Immature natural killer cell (primary cell): Measurements from ENCODE around the gene LAMP1. TPM values are rescaled to one million over a fixed set of nuclear protein-coding genes. Genes with fewer than 3 reads are reported as not detected.

Experiments
- DNase-seq, 3 donors: peaks; one replicate each; pipeline ENCODE4 v3.0.0; 2022; ENCODE audit warnings: mixed read lengths in 1 of 3
- H3K27ac Mint-ChIP-seq, 6 donors: one replicate each; pipeline ENCODE4 v1.8.0; 2020; ENCODE audit warnings: mixed read lengths in 6 of 6, mild to moderate bottlenecking in 5 of 6, inconsistent platforms in 4 of 6, moderate library complexity in 3 of 6
- H3K27me3 Mint-ChIP-seq, 3 donors: one replicate each; pipeline ENCODE4 v1.8.0; 2020 to 2021; ENCODE audit warnings: low read depth in 3 of 3, mild to moderate bottlenecking in 3 of 3, mixed read lengths in 3 of 3, moderate library complexity in 3 of 3, inconsistent platforms in 1 of 3
- H3K36me3 Mint-ChIP-seq, 3 donors: one replicate each; pipeline ENCODE4 v1.8.0; 2020; ENCODE audit warnings: mixed read lengths in 3 of 3, inconsistent platforms in 2 of 3, mild to moderate bottlenecking in 2 of 3
- H3K4me1 Mint-ChIP-seq, 2 donors: one replicate each; pipeline ENCODE4 v1.8.0; 2020; ENCODE audit warnings: inconsistent platforms in 2 of 2, mild to moderate bottlenecking in 2 of 2, mixed read lengths in 2 of 2, moderate library complexity in 1 of 2
- H3K4me3 Mint-ChIP-seq, 5 donors: one replicate each; pipeline ENCODE4 v1.8.0; 2020; ENCODE audit warnings: mild to moderate bottlenecking in 5 of 5, mixed read lengths in 5 of 5, inconsistent platforms in 3 of 5, moderate library complexity in 3 of 5
- H3K9me3 Mint-ChIP-seq, 6 donors: one replicate each; pipeline ENCODE4 v1.8.0; 2020; ENCODE audit warnings: mild to moderate bottlenecking in 6 of 6, mixed read lengths in 6 of 6, inconsistent platforms in 4 of 6, moderate library complexity in 3 of 6
- polyA plus RNA-seq, 3 donors: library from polyadenylated mRNA; unstranded; fragments of 300-500 nt; fragmentation: Illumina TruSeq; gene quantifications; one replicate each; pipeline ENCODE4 v1.2.3, GENCODE V29; 2021

The LAMP1 gene
- polyA plus RNA-seq, 3 donors from 2014 or later, result 23.4 to 48.9 (median 27.8) TPM

DNA sequence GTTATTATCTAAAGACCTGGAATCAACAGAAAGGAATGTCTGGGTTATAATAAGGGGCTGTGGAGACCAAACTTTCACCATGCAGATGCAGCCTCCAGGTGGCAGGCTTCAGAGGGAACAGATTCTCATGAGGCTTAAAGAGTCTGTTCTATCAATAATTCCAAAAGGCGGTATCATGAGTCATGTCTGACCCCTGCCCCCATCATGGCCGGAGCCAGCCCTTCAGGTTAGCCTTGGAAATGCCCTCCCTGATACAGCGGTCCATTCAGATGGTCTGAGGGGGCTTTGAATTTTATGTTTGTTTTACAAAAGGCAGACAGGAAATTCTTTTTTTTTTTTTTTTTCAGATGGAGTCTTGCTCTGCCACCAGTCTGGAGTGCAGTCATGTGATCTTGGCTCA, 21.7 kb upstream of the LAMP1 start:
- peak; percentile 8 to 15 (median 12) for DNase-seq
- H3K9me3 Mint-ChIP-seq, result no peaks in the 10 kb centered on the region
- H3K4me1 Mint-ChIP-seq, result peaks cover 0 to 4% of the 10 kb centered on the region in 2 donors
- H3K36me3 Mint-ChIP-seq, result peaks cover 0 to 9% (median 3%) of the 10 kb centered on the region in 3 donors
- H3K4me3 Mint-ChIP-seq, result no peak overlapping the region
- no peak overlapping the region for H3K27ac Mint-ChIP-seq
- peaks cover 0 to 6% (median 3%) of the 10 kb centered on the region in 3 donors for H3K27me3 Mint-ChIP-seq

- Mint-ChIP-seq H3K27ac (no peak overlapping the region), H3K36me3 (no peaks in the 10 kb centered on the region), H3K9me3 (no peaks in the 10 kb centered on the region), H3K27me3 (peaks cover 4 to 9% (median 7%) of the 10 kb centered on the region in 3 donors), H3K4me3 (no peak overlapping the region), H3K4me1 (peaks cover 0 to 3% of the 10 kb centered on the region in 2 donors)
- DNase-seq, result no peak
These were observed 16.9 kb upstream of the LAMP1 start for GRCh38 chr13:113280126-113280525.

DNA sequence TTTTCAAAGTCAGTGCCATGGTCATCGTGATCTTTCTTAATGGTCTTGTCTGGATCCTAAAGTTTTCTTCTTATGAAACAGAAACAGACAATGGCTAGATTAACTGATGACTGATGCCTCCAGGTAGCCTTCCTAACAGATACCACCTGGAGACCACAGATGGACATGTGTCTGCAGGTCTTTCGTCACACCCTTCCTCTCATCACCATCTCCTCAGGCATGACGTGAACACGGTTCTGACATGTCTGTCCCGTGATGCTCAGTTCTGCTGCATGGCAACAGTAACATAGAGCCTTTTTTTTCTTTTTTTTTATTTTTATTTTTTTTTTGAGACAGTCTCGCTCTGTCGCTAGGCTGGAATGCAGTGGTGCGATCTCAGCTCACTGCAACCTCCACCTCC, 13.1 kb upstream of the LAMP1 start:
- H3K36me3 Mint-ChIP-seq, result no peaks in the 10 kb centered on the region
- no peak for DNase-seq
- no peak overlapping the region for H3K27ac Mint-ChIP-seq
- H3K9me3 Mint-ChIP-seq, result no peaks in the 10 kb centered on the region
- H3K4me1 Mint-ChIP-seq, result no peaks in the 10 kb centered on the region
- no peak overlapping the region for H3K4me3 Mint-ChIP-seq
- peaks cover 5 to 11% (median 6%) of the 10 kb centered on the region in 3 donors for H3K27me3 Mint-ChIP-seq

DNA sequence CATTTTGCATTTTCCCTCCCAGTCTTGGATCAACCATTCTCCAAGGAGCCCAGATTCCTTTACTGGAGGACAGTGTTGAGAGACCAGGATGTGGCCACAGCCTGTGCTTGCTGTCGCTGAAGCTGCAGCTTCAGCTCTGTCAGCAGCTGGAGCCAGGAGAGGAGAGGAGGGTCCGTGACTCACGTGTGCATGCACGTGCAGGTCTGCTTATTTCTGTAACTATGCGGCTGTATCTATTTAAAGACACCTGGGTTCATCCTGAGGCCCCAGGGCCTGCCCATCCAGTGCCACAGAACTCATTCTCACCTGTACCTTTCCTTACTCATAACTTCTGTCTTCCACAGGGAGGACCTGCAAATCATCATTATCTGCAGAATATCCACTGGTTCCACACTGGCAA, 8.2 kb upstream of the LAMP1 start:
- Mint-ChIP-seq H3K4me1 (peaks cover 8 to 18% of the 10 kb centered on the region in 2 donors), H3K36me3 (no peaks in the 10 kb centered on the region), H3K27me3 (peaks cover 8 to 22% (median 20%) of the 10 kb centered on the region in 3 donors), H3K9me3 (no peaks in the 10 kb centered on the region), H3K4me3 (peak overlapping the region in 1 of 5 donors; percentile 30), H3K27ac (peak overlapping the region in 2 of 6 donors; percentile 73 to 75)
- DNase-seq, result no peak

GRCh38 chr13:113291129-113291528, 5.9 kb upstream of the LAMP1 start:
- peaks cover 14 to 18% of the 10 kb centered on the region in 2 donors for H3K4me1 Mint-ChIP-seq
- H3K27ac Mint-ChIP-seq, result no peak overlapping the region
- H3K27me3 Mint-ChIP-seq, result peaks cover 15 to 40% (median 31%) of the 10 kb centered on the region in 3 donors
- no peaks in the 10 kb centered on the region for H3K36me3 Mint-ChIP-seq
- peak overlapping the region in 2 of 5 donors; percentile 5 to 34 for H3K4me3 Mint-ChIP-seq
- H3K9me3 Mint-ChIP-seq, result no peaks in the 10 kb centered on the region
- DNase-seq, result no peak

DNA sequence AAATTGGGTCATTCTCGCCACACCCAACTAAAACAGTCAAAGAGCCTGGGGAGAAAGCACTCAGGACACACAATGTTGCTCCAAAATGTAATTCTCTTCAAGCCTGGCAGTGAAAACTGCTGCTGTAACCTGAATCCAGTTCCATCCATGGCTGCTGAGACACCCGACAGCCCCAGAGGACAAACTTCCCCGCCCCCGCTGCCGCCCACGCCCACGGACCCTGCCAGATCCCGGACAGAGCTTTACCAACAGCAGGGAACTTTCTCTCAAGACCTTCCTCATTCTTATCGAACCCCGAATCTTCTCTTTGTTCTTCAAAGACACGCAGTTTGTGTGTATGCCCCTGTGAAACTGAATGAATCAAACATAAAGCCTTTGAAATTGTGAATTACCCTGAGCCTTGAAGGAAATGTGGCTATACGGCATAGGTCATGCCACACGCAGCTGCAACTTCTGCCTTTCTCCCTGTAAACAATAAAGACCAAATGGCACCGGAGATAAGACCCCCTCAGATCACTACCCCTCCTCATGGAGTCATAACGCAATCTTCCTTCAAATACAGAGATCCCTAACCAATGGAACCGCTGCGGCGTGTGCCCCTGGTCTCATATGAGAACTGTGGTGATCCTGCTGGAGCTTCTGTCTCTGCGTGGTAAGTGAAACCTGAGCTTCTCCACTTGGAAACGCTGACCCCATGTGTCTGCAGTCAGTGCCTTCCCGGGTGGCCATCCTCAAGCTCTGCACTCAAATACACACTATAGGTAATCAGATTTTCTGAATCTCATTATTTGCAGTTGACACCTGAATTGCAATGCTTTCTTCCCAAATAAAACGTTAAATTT, 4.8 kb upstream of the LAMP1 start:
- H3K36me3 Mint-ChIP-seq, result no peaks in the 10 kb centered on the region
- H3K27me3 Mint-ChIP-seq, result peaks cover 24 to 51% (median 41%) of the 10 kb centered on the region in 3 donors
- H3K27ac Mint-ChIP-seq, result peak overlapping the region in 2 of 6 donors; percentile 18 to 19

GRCh38 chr13:113293686-113294085, 3.4 kb upstream of the LAMP1 start:
- Mint-ChIP-seq H3K27ac (no peak overlapping the region), H3K27me3 (peaks cover 28 to 57% (median 46%) of the 10 kb centered on the region in 3 donors), H3K9me3 (peaks cover 0 to 5% (median 0%) of the 10 kb centered on the region in 6 donors), H3K4me3 (no peak overlapping the region), H3K36me3 (no peaks in the 10 kb centered on the region), H3K4me1 (peaks cover 37 to 38% of the 10 kb centered on the region in 2 donors)
- DNase-seq, result no peak

More for the DNA sequence above, 4.8 kb upstream of the LAMP1 start:
- peaks cover 24% of the 10 kb centered on the region in 2 donors for H3K4me1 Mint-ChIP-seq
- peaks cover 0 to 5% (median 0%) of the 10 kb centered on the region in 6 donors for H3K9me3 Mint-ChIP-seq
- H3K4me3 Mint-ChIP-seq, result peak overlapping the region; percentile 6 to 61 (median 34)
- DNase-seq, result no peak

- Mint-ChIP-seq H3K36me3 (no peaks in the 10 kb centered on the region), H3K9me3 (peaks cover 0 to 5% (median 0%) of the 10 kb centered on the region in 6 donors), H3K4me1 (peaks cover 38 to 48% of the 10 kb centered on the region in 2 donors), H3K27me3 (peaks cover 28 to 53% (median 37%) of the 10 kb centered on the region in 3 donors), H3K4me3 (peak overlapping the region; percentile 22 to 93 (median 91)), H3K27ac (peak overlapping the region; percentile 20 to 99 (median 94))
- DNase-seq, result no peak
These were observed 1.3 kb upstream of the LAMP1 start for GRCh38 chr13:113295776-113296175.

DNA sequence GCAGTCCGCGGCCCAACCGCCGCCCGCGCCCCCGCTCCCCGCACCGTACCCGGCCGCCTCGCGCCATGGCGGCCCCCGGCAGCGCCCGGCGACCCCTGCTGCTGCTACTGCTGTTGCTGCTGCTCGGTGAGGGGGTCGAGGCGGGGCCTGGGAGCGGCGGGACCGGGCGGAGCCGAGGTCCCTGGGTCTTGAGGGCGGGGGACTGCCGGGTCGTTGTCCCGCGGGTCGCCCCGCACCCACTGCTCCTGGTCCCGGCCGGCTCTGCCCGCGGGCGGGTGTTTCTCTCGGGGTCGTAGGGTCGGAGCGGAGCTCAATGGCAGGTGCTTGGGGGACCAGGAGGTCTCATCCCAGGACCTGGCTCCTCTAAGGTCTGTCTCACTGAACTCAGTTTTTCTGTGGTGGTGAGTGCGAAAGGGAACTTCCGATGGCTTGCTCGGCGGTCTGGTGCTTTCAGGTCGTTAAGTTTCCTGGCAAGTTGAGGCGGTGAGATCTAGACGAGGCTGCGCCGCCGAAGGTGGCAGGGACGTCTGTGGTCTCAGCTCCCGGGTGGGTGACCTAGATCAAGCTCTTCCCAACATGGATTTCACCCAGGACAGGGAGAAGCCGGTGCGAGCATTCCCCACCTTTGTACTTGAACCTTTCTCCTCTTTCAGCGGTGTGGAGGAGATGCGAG, 467 bp downstream of the LAMP1 start:
- DNase-seq, result peak; percentile 76 to 79 (median 77)
- Mint-ChIP-seq H3K27me3 (peaks cover 23 to 51% (median 30%) of the 10 kb centered on the region in 3 donors), H3K27ac (peak overlapping the region; percentile 93 to 99 (median 98)), H3K36me3 (no peaks in the 10 kb centered on the region), H3K4me1 (peaks cover 30 to 47% of the 10 kb centered on the region in 2 donors), H3K4me3 (peak overlapping the region; percentile 88 to 96 (median 92)), H3K9me3 (peaks cover 0 to 5% (median 0%) of the 10 kb centered on the region in 6 donors)

DNA sequence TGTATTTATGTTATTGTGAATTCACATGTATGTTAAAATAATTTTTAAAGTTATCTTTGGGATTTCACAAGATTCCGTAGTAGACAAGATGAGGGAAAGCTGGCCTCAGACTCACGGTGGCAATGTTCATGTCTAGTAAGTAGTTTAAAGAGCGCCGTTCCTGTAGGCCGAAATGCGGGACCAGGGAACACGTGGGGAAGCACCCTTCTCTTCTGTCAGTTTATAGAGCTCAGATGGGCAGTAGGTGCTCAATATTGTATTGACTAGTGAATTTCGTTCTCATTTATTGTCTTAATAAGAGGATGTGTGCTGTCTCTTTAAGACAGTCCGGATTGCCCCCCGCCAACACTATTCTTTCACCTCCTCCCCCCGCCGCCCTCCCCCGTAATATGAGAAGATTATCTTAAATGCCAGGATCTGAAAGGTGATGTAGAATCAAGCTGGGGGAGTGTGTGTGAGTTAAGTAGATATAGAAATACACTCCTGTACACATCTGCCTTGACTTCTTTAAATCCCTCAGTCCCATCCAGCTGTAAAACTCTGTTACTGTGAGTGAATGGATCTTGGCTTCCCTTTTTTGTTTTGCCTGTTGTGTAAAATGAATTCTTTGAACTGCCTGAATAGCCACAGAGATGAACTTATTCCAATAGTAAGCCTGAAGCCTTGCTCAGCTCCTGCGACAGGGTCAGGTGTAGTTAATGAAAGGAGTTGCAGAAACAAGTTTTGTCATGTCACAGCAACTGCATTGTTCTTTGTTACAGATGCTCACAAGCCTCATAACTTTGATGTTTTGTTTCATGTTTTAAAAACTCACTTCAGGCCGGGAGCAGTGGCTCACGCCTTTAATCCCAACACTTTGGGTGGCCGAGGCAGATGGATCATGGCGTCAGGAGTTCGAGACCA, 1.3 kb downstream of the LAMP1 start:
- Mint-ChIP-seq H3K36me3 (no peaks in the 10 kb centered on the region), H3K4me3 (peak overlapping the region; percentile 88 to 96 (median 92)), H3K27ac (peak overlapping the region; percentile 93 to 99 (median 98)), H3K4me1 (peaks cover 35 to 54% of the 10 kb centered on the region in 2 donors), H3K9me3 (peaks cover 0 to 5% (median 0%) of the 10 kb centered on the region in 6 donors), H3K27me3 (peaks cover 23 to 47% (median 28%) of the 10 kb centered on the region in 3 donors)
- no peak for DNase-seq

GRCh38 chr13:113299951-113300350, 2.9 kb downstream of the LAMP1 start:
- Mint-ChIP-seq H3K4me3 (no peak overlapping the region), H3K27ac (no peak overlapping the region), H3K4me1 (peaks cover 45 to 70% of the 10 kb centered on the region in 2 donors)

DNA sequence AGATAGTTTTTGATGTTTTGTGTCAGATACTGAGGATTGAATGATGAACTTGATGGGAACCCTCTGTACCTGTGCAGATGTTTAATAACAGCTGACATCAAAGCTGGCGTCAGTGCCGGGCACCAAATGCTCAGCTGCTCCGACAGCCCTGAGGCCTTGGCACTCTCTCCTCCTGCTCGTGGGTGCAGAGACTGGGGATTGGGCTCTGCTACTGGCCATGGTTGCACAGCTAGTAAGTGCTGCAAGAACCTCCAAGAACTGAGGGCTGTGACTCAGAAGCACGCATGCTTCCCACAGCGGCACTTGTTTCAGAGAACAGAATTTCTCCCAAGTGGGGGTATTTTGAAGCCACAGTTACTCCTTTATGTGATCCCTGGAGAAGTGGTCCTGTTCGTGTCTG, 5.9 kb downstream of the LAMP1 start:
- Mint-ChIP-seq H3K4me1 (peaks cover 46 to 70% of the 10 kb centered on the region in 2 donors), H3K4me3 (no peak overlapping the region), H3K9me3 (no peaks in the 10 kb centered on the region), H3K36me3 (no peaks in the 10 kb centered on the region), H3K27me3 (peaks cover under 1 to 6% (median 3%) of the 10 kb centered on the region in 3 donors), H3K27ac (peak overlapping the region in 1 of 6 donors; percentile 50)
- DNase-seq, result no peak

More at GRCh38 chr13:113299951-113300350, 2.9 kb downstream of the LAMP1 start:
- Mint-ChIP-seq H3K27me3 (peaks cover 22 to 37% (median 24%) of the 10 kb centered on the region in 3 donors), H3K9me3 (peaks cover 0 to 5% (median 0%) of the 10 kb centered on the region in 6 donors), H3K36me3 (no peaks in the 10 kb centered on the region)
- no peak for DNase-seq

- H3K27ac Mint-ChIP-seq, result peak overlapping the region in 3 of 6 donors; percentile 8 to 45 (median 23)
- H3K4me3 Mint-ChIP-seq, result no peak overlapping the region
- H3K9me3 Mint-ChIP-seq, result no peaks in the 10 kb centered on the region
- H3K27me3 Mint-ChIP-seq, result peaks cover 0 to 3% (median 3%) of the 10 kb centered on the region in 3 donors
- DNase-seq, result no peak
- H3K36me3 Mint-ChIP-seq, result no peaks in the 10 kb centered on the region
- H3K4me1 Mint-ChIP-seq, result peaks cover 37 to 61% of the 10 kb centered on the region in 2 donors
These were observed 7.1 kb downstream of the LAMP1 start for GRCh38 chr13:113304121-113304520.
